Urinary bladder (tissue), 4 donors: Measurements from ENCODE around the gene NCOR2. TPM values are rescaled to one million over a fixed set of nuclear protein-coding genes. Genes with fewer than 3 reads are reported as not detected.
"Not testable (repeated sequence)": the region's sequence is repeated elsewhere in the genome, so short reads cannot be mapped to it uniquely, and the experiment has no call there.

Source experiments
- DNase-seq: peaks from one replicate; pipeline ENCODE4 v3.0.0-alpha.2; 2015; ENCODE audit errors: extremely low spot score
- H3K27ac ChIP-seq: one replicate; pipeline ENCODE4 v1.5.1; 2013; ENCODE audit warnings: low read depth, mild to moderate bottlenecking, moderate library complexity
- H3K36me3 ChIP-seq: one replicate; pipeline ENCODE4 v1.6.1; 2013; ENCODE audit warnings: mild to moderate bottlenecking, moderate library complexity; ENCODE audit not compliant: insufficient read depth
- H3K4me1 ChIP-seq: one replicate; pipeline ENCODE4 v1.6.1; 2013; ENCODE audit warnings: mild to moderate bottlenecking, moderate library complexity; ENCODE audit not compliant: insufficient read depth
- H3K4me3 ChIP-seq: one replicate; pipeline ENCODE4 v1.5.1; 2013; ENCODE audit warnings: low read depth, low read length
- WGBS: extraction: QIAGEN DNeasy Blood & Tissue Kit; methylation state at CpG from one replicate; pipeline ENCODE4 v1.1.7; 2013; 5-methylcytosine and 5-hydroxymethylcytosine counted together
- polyA plus RNA-seq: library from polyadenylated mRNA; stranded (reverse); fragments of 200-250 nt; gene quantifications from one replicate; pipeline ENCODE4 v1.2.3, GENCODE V29; 2013
- total RNA-seq: library from RNA; depleted of rRNA; stranded (reverse); fragments of >200 nt; gene quantifications from one replicate; pipeline ENCODE4 v1.2.3, GENCODE V29; 2014
- donor health status: healthy with polysubstance abuse.
- donor health status: healthy.

Gene NCOR2
- total and polyA plus RNA-seq, 2 donors: 46.8 to 105 TPM

DNA sequence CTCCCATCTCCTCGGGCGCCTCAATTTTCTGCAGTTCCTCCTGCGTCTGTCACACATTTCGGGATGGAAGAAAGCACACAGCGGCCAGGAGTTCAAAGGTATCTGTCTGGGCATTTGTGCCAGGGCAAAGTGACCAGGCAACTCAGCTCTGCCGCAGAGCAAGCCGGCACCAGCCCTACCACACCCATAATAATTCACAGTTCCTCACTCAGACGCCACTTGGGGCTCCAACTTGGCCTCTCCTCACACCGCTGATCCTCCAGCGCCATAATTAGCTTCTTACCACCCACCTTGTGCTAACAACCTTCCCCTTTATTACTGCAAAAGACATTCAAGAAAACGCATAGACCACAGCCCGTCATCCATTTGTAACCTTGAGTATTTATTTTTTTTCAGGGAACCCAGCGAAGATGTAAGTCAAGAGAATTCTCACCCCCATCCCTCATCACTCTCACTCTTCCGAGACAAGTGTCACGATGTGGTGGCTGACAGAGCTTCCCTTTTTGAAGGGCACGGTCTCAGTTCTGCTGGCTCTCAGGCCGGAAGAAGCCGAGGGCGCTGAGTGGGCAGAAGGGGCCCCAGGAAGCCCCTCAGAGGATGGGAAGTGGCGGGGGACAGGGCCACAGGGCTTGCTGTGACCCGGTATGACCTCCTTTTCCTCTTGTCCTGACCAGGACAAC is 25.2 kb upstream of the NCOR2 start:
- H3K27ac ChIP-seq: no peak overlapping the region
- no peak for DNase-seq
- WGBS: 74% methylated on average over 21 of the region's 21 CpGs
- H3K4me1 ChIP-seq: peaks cover 1% of the 10 kb centered on the region
- no peak overlapping the region for H3K4me3 ChIP-seq
- no peaks in the 10 kb centered on the region for H3K36me3 ChIP-seq

DNA sequence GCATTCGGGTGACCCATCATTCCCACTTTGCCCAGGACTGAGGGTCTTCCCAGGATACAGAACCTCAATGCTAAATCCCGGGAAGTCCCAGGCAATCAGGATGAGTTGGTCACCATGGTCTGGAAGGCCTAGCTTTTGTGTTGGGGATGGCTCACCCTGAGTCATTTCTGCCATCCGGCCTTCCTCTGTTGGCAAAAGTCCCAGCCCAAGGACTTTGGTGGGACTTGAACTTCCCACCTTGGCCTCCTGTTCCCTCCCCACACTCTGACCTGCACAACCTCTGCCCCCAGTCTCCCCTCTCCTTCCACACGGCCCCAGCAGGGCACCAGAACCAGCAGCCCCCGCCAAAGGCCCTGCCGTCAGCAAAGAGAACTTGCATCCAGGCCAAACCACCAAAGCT is 24.6 kb upstream of the NCOR2 start:
- WGBS: 80% methylated on average over 6 of the region's 6 CpGs
- Histone ChIP-seq H3K4me3 (no peak overlapping the region), H3K4me1 (peaks cover 1% of the 10 kb centered on the region), H3K27ac (no peak overlapping the region), H3K36me3 (no peaks in the 10 kb centered on the region)
- DNase-seq: no peak

DNA sequence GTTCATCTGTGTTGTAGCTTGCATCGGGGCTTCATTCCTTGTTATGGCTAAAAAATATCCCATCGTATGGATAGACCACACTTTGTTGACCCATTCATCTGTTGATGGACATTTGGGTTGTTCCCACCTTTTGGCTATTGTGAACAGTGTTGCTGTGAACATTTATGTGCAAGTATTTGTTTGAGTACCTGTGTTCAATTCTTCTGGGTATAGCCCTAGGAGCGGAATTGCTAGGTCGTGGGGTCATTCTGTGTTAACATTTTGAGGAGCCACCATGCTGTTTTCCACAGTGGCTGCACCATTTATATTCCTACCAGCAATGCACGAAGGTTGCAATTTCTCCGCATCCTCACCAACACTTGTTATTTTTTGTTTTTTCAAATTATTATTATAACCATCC is 23.0 kb upstream of the NCOR2 start:
- Histone ChIP-seq H3K36me3 (no peaks in the 10 kb centered on the region), H3K27ac (no peak overlapping the region), H3K4me1 (peaks cover 1% of the 10 kb centered on the region), H3K4me3 (no peak overlapping the region)
- DNase-seq: no peak
- WGBS: 98% methylated on average over 6 of the region's 6 CpGs

DNA sequence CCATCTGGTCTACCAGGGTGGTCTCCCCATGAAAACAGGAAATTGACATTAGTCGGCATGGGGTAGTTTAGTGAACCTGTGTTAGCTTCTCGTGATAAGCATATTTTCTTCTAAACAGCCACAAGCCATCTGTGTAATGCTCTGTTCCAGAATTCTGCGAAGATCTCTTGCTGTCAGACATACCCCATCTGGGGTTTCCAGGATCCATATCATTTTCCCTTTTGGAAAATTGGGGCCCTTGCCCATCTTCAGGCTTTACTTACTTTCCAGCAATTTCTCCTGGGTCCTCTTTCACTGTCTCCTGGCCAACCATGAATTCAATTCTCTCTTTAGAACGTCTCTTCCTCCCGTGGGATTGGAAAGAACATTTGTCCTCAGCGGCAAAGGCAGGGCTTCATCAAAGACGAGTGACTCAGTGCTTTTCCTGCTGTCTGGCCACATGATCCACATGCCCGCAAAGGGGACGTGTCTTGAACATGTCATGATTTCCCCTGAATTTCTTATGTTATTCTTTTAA is 21.4 kb upstream of the NCOR2 start:
- H3K36me3 ChIP-seq: no peaks in the 10 kb centered on the region
- WGBS: 23% methylated on average over 9 of the region's 9 CpGs
- H3K4me3 ChIP-seq: no peak overlapping the region
- DNase-seq: no peak
- H3K4me1 ChIP-seq: peaks cover 1% of the 10 kb centered on the region
- peak overlapping the region; percentile 32 for H3K27ac ChIP-seq

DNA sequence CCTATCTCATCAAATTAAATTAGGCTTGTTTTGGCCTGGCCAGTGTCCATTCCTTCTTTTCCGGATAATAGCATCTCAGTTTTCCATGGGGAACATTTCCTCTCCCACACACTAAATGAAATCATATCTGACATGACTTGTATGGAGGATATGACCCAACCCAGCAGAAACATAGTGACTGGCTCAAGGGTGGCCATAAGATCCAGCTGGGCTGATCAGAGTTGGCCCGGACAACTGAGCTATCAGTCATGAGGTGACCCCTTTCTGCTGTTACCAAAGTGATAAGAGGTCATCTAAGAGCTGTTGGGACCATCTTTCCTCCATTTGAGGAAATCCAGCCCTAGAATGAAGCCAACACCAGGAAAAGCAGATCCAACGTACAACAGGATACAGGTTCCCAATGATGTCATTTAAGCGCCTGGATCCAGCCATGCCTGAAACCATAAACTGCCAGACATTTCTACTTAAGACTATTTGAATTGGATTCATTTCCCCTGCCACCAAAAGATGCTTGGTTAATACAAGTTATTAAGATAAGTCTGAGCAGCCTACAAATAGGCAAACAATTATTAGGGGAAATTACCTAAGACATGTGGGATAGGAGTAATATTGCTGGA is 20.7 kb upstream of the NCOR2 start:
- Histone ChIP-seq H3K4me3 (no peak overlapping the region), H3K4me1 (peaks cover 1% of the 10 kb centered on the region), H3K36me3 (no peaks in the 10 kb centered on the region), H3K27ac (peak overlapping the region; percentile 32)
- DNase-seq: no peak
- WGBS: 80% methylated on average over 4 of the region's 4 CpGs

DNA sequence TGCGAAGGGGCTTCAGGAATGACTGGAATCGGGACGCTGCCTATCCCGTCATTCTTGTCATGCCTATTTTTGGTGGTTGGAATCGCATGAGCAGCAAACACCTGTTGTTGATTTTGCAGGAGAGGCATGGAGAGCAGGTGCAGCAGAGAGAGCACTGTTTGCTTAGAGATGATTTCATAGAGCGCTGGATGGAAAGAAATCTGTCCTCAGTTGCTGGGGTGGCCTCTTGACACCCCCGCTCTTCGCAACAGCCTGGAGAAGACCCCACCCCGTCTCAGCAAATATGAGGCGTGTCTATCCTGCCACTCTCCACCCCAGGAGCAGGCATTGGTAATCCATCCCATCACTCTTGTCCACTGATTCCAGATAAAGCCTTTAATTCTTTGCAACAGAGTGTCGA is 19.3 kb upstream of the NCOR2 start:
- Histone ChIP-seq H3K27ac (no peak overlapping the region), H3K4me1 (peaks cover 1% of the 10 kb centered on the region), H3K4me3 (no peak overlapping the region), H3K36me3 (no peaks in the 10 kb centered on the region)
- DNase-seq: no peak
- WGBS: 75% methylated on average over 11 of the region's 11 CpGs

DNA sequence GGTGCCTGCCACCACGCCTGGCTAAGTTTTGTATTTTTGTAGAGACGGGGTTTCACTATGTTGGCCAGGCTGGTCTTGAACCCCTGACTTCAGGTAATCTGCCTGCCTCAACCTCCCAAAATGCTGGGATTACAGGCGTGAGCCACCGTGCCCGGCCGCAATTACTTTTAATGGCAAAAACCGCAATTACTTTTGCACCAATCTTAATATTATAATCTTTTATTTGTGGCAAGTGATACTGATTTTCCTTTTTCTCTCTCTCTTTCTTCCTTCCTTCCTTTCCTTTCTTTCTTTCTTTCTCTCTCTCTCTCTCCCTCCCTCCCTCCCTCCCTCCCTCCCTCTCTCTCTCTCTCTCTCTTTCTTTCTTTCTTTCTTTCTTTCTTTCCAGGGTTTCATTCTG is 17.1 kb upstream of the NCOR2 start:
- 96% methylated on average over 7 of the region's 7 CpGs for WGBS
- H3K4me3 ChIP-seq: not testable (repeated sequence)

DNA sequence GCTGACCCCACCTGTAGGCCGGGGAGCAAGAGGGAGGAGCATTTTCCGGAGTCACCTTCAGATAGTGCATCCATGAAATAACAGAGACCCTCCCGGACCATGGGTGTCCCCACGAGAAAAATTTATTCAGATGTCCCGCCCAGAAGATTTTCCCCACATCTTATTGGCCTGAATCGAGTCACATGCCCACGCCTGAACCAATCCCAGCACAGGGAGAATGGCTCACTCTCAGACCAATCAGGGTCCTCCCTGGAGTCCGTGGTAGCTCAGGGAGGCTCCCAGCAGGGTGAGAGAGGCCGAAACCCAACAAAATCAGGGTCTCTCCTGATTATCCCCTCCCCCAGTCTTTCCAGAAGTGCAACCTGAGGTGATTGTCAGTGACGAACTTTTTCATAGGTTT is 16.4 kb upstream of the NCOR2 start:
- peaks cover 1% of the 10 kb centered on the region for H3K4me1 ChIP-seq
- WGBS: 96% methylated on average over 10 of the region's 10 CpGs
- no peak overlapping the region for H3K27ac ChIP-seq
- DNase-seq: no peak
- H3K4me3 ChIP-seq: no peak overlapping the region
- H3K36me3 ChIP-seq: no peaks in the 10 kb centered on the region

More for the DNA sequence above, 17.1 kb upstream of the NCOR2 start:
- not testable (repeated sequence) for H3K4me1 ChIP-seq, H3K27ac ChIP-seq, DNase-seq, H3K36me3 ChIP-seq

DNA sequence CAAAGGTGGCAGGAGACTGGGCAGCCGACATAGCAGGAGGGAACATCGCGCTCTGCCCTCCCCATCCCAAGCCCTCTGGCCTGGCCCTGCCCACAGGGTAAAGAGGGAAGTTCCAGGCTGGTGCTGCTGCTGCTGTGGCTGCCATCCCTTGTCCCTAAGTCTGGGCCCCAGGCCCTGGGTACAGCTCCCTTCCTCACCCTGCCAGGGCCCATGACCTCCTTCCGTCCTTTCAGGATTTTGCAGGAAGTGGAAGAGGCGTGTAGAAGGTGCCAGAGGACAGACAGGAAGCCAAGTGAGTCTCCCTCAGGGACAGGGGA is 14.7 kb upstream of the NCOR2 start:
- no peak for DNase-seq
- 56% methylated on average over 5 of the region's 5 CpGs for WGBS
- no peak overlapping the region for H3K4me3 ChIP-seq
- no peak overlapping the region for H3K27ac ChIP-seq
- no peaks in the 10 kb centered on the region for H3K36me3 ChIP-seq
- no peaks in the 10 kb centered on the region for H3K4me1 ChIP-seq

DNA sequence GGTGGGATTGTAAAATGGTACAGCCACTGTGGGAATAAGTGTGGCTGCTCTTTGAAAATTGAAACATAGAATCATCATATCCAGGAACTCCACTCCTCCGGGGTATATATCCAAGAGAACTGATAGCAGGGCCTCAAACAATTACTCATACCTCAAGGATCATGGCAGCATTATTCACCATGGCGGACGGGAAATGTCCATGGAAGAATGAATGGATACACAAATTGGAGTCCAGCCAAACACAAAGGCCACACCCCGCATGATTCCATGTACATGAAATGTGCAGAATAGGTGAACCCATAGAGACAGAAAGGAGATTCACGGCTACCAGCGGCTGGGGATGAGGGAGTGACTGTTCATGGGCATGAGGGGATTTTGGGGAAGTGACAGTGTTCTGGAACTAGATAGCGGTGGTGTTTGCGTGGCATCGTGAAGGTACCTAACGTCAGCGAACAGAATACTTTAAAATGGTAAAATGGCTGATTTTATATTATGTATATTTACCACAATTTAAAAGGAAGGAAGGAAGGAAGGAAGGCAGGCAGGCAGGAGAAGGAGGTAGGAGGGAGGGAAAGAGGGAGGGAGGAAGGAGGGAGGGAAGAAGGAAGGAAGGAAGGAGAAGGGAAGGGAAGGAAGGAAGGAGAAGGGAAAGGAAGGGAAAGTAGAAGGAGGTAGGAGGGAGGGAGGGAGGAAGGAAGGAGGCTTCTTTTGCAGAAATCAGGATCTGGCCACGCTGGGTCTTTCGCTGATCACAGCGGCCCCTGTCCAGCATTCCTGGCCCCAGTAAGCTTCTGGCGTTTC is 14.1 kb upstream of the NCOR2 start:
- H3K4me1 ChIP-seq: no peaks in the 10 kb centered on the region
- DNase-seq: no peak
- H3K27ac ChIP-seq: no peak overlapping the region
- no peak overlapping the region for H3K4me3 ChIP-seq
- WGBS: 80% methylated on average over 15 of the region's 15 CpGs
- H3K36me3 ChIP-seq: no peaks in the 10 kb centered on the region

DNA sequence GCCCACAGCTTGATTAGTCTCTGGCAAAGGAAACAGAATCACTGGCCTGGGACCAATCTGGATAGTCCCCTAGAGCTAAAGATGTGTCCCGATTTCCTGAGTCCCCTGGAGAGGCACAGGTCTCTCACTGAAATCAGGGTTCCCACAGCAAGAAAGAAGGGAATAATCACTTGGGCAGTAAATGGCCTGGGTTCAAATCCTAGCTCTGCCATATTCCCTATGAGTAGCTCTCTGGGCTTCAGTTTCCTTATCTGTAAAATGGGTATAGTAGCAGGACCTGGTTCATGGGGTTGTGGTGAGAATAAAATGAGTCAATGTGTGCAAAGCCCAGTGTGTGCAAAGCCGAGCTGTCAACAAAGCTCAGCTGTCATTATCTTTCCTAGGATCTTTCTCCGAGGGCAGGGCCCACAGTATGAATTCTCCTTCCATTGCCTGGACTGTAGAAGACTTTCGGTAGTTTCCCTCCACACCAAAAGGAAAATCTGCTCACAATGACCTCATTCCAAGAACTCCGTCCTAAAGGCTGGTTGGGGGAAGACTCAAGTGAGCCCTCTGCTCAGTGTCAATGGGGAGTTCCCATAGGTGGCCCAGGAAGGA is 12.6 kb upstream of the NCOR2 start:
- no peak overlapping the region for H3K4me3 ChIP-seq
- DNase-seq: no peak
- WGBS: 95% methylated on average over 5 of the region's 5 CpGs
- H3K27ac ChIP-seq: no peak overlapping the region
- no peaks in the 10 kb centered on the region for H3K36me3 ChIP-seq
- no peaks in the 10 kb centered on the region for H3K4me1 ChIP-seq

DNA sequence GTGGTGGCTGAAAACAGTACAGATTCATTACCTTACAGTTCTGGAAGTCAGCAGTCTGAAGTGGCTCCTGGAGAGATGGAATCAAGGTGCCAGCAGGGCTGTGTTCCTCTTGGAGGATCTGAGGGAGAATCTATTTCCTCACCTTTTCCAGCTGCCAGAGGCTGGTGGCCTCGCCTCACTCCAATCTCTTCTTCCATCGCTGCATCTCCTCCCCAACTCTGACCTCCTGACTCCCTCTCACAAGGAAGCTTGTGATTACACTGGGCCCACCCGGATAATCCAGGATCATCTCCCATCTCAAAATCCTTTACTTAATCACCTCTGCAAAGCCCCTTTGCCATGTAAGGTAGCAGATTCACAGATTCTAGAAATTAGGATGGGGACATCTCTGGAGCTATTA is 11.4 kb upstream of the NCOR2 start:
- Histone ChIP-seq H3K36me3 (no peaks in the 10 kb centered on the region), H3K4me1 (no peaks in the 10 kb centered on the region), H3K4me3 (no peak overlapping the region), H3K27ac (no peak overlapping the region)
- no peak for DNase-seq
- 84% methylated on average over 3 of the region's 3 CpGs for WGBS

DNA sequence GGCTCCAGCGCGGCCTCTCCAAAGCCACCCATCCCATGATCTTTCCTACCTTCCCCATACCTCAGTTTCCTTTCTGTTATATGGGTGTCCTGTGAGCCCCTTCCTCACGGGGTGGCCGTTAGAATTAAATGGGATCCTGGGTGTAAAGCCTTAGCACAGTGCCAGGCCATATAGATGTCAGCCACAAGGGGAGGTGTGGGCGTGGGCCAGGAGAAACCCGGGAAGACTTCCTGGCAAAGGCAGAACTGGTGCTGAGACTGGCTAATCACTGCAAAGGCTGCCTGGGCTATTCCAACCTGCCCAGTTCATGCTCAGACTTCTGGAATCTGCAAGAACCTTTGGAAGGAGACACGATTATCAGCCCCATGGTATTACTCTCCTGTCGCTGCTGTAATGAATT is 11.0 kb upstream of the NCOR2 start:
- no peak overlapping the region for H3K4me3 ChIP-seq
- no peak overlapping the region for H3K27ac ChIP-seq
- no peaks in the 10 kb centered on the region for H3K4me1 ChIP-seq
- no peak for DNase-seq
- WGBS: 92% methylated on average over 8 of the region's 8 CpGs
- no peaks in the 10 kb centered on the region for H3K36me3 ChIP-seq

DNA sequence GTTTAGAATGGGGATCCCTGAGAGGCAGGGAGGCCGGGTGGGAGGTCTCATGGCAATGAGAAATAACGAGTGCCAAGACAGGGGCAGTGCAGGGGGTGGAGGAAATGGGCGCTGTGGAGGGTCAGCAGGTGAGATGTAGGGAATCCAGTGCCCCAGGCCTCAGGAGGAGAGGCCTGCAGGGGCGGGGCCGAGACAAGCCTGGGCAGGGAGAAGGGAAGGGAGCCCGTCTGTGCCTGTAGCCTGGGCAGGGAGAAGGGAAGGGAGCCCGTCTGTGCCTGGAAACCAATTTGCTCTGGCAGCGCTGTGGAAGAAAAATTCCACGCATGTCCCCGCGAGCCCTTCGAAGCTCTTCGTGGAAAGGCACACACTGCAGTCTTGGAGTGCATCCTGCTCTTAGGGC is 10.6 kb upstream of the NCOR2 start:
- Histone ChIP-seq H3K4me3 (no peak overlapping the region), H3K27ac (no peak overlapping the region), H3K36me3 (no peaks in the 10 kb centered on the region), H3K4me1 (no peaks in the 10 kb centered on the region)
- 92% methylated on average over 13 of the region's 13 CpGs for WGBS
- no peak for DNase-seq
